ENCODE results near the gene RUFY1. TPM values are rescaled to one million over a fixed set of nuclear protein-coding genes. Genes with fewer than 3 reads are reported as not detected.

The RUFY1 gene
- total and polyA plus RNA-seq, 9 of the 15 experiments (the other 6 are each of a cell fraction or from before 2014, with no cell fraction given) = 5.0 to 41.7 (median 29.6) TPM

DNA sequence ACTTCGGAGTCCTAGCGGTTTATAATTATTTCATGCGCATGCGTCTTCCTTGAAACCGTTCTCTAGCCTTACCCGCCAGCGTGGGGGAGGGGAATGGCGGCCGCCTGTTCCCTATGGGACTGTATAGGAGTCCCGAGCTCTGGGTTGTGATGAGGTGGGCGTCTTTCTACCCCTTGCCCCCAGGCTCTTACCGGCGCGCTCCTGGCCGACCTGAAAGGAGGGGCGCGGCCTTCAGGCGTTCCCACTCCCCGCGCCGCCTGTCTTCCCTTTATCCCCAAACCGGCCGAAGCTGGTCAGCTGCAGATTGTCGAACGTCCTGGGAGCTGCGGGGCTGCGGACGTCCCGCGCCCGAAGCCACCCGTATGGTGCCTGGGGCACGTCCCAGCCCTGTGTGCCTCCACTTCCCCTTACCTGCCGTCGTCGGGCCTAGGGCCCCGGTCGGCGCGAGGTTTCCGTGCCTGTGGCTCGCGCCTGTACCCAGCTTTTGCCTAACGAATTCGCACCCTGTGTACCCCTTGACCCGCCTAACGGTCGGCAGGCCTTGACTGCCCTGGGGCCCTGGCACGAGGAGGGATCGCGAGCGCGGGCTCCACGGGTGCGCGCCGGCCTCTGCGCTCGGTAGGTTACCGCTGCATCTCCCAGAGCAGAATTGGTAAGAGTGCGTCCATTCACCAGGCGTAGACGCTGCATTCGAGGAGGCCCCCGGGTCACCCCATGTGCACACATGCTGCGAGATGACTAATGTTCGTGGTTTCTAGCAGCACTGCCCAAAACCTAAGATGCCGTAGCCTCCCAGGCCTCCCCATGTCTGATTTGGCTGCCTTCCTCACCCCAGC is 73.8 kb downstream of the RUFY1 start (continued):
- TF ChIP-seq, protein P1, sequence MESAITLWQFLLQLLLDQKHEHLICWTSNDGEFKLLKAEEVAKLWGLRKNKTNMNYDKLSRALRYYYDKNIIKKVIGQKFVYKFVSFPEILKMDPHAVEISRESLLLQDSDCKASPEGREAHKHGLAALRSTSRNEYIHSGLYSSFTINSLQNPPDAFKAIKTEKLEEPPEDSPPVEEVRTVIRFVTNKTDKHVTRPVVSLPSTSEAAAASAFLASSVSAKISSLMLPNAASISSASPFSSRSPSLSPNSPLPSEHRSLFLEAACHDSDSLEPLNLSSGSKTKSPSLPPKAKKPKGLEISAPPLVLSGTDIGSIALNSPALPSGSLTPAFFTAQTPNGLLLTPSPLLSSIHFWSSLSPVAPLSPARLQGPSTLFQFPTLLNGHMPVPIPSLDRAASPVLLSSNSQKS (CRISPR knock-in tag; IDR thresholded peaks at IDR 0.05) = no peak
- TF ChIP-seq MYBL2 (IDR thresholded peaks at IDR 0.05; ENCODE audit: low read depth) (peak; percentile 90), MYBL2 (CRISPR knock-in tag; IDR thresholded peaks at IDR 0.05; ENCODE audit: borderline replicate concordance) (no peak), CBX8 (IDR thresholded peaks at IDR 0.05; ENCODE audit: borderline replicate concordance, extremely low read depth, low read depth, low read length, poor library complexity, severe bottlenecking) (no peak), POLR2AphosphoS2 (IDR thresholded peaks at IDR 0.05; ENCODE audit: low read length) (no peak), PHF21A (IDR thresholded peaks at IDR 0.05; ENCODE audit: borderline replicate concordance, low read depth) (no peak), PML (IDR thresholded peaks at IDR 0.05; ENCODE audit: low read length) (no peak), FOXK2 (conservative IDR thresholded peaks at IDR 0.05 in 1 of 2, IDR thresholded peaks at IDR 0.05 in 1 of 2; ENCODE audit: low read depth in 2 of 2) (no peak; a peak in 1 of 4 replicates), ZNF354B (CRISPR knock-in tag; IDR thresholded peaks at IDR 0.05) (no peak), TEAD4 (IDR thresholded peaks at IDR 0.05; ENCODE audit: low read length) (no peak), TEAD4 (CRISPR knock-in tag; IDR thresholded peaks at IDR 0.05; ENCODE audit: borderline replicate concordance) (0 out of 2 replicates have a peak, but pooled peaks have one; percentile 68), FOXM1 (IDR thresholded peaks at IDR 0.05; ENCODE audit: low read depth) (no peak), FOXM1 (CRISPR knock-in tag; IDR thresholded peaks at IDR 0.05; ENCODE audit: low read depth) (no peak), ETV5 (CRISPR knock-in tag; IDR thresholded peaks at IDR 0.05; ENCODE audit: low read depth) (peak; percentile 31; the same call in 1 of the 2 replicates)
- TF ChIP-seq, protein P2, sequence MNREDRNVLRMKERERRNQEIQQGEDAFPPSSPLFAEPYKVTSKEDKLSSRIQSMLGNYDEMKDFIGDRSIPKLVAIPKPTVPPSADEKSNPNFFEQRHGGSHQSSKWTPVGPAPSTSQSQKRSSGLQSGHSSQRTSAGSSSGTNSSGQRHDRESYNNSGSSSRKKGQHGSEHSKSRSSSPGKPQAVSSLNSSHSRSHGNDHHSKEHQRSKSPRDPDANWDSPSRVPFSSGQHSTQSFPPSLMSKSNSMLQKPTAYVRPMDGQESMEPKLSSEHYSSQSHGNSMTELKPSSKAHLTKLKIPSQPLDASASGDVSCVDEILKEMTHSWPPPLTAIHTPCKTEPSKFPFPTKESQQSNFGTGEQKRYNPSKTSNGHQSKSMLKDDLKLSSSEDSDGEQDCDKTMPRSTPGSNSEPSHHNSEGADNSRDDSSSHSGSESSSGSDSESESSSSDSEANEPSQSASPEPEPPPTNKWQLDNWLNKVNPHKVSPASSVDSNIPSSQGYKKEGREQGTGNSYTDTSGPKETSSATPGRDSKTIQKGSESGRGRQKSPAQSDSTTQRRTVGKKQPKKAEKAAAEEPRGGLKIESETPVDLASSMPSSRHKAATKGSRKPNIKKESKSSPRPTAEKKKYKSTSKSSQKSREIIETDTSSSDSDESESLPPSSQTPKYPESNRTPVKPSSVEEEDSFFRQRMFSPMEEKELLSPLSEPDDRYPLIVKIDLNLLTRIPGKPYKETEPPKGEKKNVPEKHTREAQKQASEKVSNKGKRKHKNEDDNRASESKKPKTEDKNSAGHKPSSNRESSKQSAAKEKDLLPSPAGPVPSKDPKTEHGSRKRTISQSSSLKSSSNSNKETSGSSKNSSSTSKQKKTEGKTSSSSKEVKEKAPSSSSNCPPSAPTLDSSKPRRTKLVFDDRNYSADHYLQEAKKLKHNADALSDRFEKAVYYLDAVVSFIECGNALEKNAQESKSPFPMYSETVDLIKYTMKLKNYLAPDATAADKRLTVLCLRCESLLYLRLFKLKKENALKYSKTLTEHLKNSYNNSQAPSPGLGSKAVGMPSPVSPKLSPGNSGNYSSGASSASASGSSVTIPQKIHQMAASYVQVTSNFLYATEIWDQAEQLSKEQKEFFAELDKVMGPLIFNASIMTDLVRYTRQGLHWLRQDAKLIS (CRISPR knock-in tag; IDR thresholded peaks at IDR 0.05) = no peak; the same call in 1 of the 2 replicates
- TF ChIP-seq, protein P3, sequence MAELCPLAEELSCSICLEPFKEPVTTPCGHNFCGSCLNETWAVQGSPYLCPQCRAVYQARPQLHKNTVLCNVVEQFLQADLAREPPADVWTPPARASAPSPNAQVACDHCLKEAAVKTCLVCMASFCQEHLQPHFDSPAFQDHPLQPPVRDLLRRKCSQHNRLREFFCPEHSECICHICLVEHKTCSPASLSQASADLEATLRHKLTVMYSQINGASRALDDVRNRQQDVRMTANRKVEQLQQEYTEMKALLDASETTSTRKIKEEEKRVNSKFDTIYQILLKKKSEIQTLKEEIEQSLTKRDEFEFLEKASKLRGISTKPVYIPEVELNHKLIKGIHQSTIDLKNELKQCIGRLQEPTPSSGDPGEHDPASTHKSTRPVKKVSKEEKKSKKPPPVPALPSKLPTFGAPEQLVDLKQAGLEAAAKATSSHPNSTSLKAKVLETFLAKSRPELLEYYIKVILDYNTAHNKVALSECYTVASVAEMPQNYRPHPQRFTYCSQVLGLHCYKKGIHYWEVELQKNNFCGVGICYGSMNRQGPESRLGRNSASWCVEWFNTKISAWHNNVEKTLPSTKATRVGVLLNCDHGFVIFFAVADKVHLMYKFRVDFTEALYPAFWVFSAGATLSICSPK (IDR thresholded peaks at IDR 0.05; ENCODE audit: borderline replicate concordance) = no peak
